ENCODE data around the gene ATP2B3.

The ATP2B3 gene

GRCh38 chrX:153473126-153473525, 44.3 kb upstream of the ATP2B3 start:
- ChIA-PET POLR2A (no interaction called here), CTCF (interaction anchor here (3.2 kb wide), 1 partner anchor 13 kb away, joined by 16 read pairs; no protein-coding TSS in a partner anchor)
- no peak for TF ChIP-seq CTBP1 (IDR thresholded peaks at IDR 0.05; ENCODE audit: borderline replicate concordance)
- no peak for TF ChIP-seq TARDBP (IDR thresholded peaks at IDR 0.05)
- no peak for TF ChIP-seq ZNF384 (IDR thresholded peaks at IDR 0.05)
- TF ChIP-seq BHLHE40 (IDR thresholded peaks at IDR 0.05; ENCODE audit: borderline replicate concordance), result no peak
- no peak for TF ChIP-seq ELF4 (IDR thresholded peaks at IDR 0.05)
- no peak for TF ChIP-seq FOXA1 (IDR thresholded peaks at IDR 0.05)
- no peak for TF ChIP-seq L3MBTL2 (conservative IDR thresholded peaks at IDR 0.05)
- TF ChIP-seq FOXK2 (IDR thresholded peaks at IDR 0.05), result no peak
- TF ChIP-seq HDGF (IDR thresholded peaks at IDR 0.05; ENCODE audit: borderline replicate concordance), result no peak
- TF ChIP-seq NFRKB (IDR thresholded peaks at IDR 0.05), result no peak
- no peak for TF ChIP-seq ARNT (IDR thresholded peaks at IDR 0.05)
- TF ChIP-seq PKNOX1 (IDR thresholded peaks at IDR 0.05), result no peak
- TF ChIP-seq SUZ12 (IDR thresholded peaks at IDR 0.05), result no peak
- TF ChIP-seq LEF1 (IDR thresholded peaks at IDR 0.05; ENCODE audit: borderline replicate concordance), result no peak
- DNase-seq (ENCODE audit: extremely low spot score), result no peak

- CTCF ChIA-PET, result no interaction called here
- no peak for DNase-seq (ENCODE audit: extremely low spot score)
- POLR2A ChIA-PET, result no interaction called here
- TF ChIP-seq LEF1 (IDR thresholded peaks at IDR 0.05; ENCODE audit: borderline replicate concordance) (no peak), SUZ12 (IDR thresholded peaks at IDR 0.05) (no peak), TARDBP (IDR thresholded peaks at IDR 0.05) (no peak), L3MBTL2 (conservative IDR thresholded peaks at IDR 0.05) (no peak), HDGF (IDR thresholded peaks at IDR 0.05; ENCODE audit: borderline replicate concordance) (no peak)
These were observed 43.2 kb upstream of the ATP2B3 start for GRCh38 chrX:153474266-153474665.

- TF ChIP-seq TARDBP (IDR thresholded peaks at IDR 0.05) (no peak), L3MBTL2 (conservative IDR thresholded peaks at IDR 0.05) (peak; percentile 62)
- POLR2A ChIA-PET, result no interaction called here
- CTCF ChIA-PET, result no interaction called here
- DNase-seq (ENCODE audit: extremely low spot score), result no peak
These were observed 42.7 kb upstream of the ATP2B3 start for GRCh38 chrX:153474718-153475117.

GRCh38 chrX:153475271-153475670, 42.2 kb upstream of the ATP2B3 start:
- CTCF ChIA-PET, result no interaction called here
- no peak for DNase-seq (ENCODE audit: extremely low spot score)
- POLR2A ChIA-PET, result no interaction called here
- TF ChIP-seq SUZ12 (IDR thresholded peaks at IDR 0.05) (no peak), HDGF (IDR thresholded peaks at IDR 0.05; ENCODE audit: borderline replicate concordance) (no peak), SP1 (IDR thresholded peaks at IDR 0.05) (no peak), CTBP1 (IDR thresholded peaks at IDR 0.05; ENCODE audit: borderline replicate concordance) (no peak), ELF4 (IDR thresholded peaks at IDR 0.05) (no peak), FOXM1 (IDR thresholded peaks at IDR 0.05; ENCODE audit: borderline replicate concordance) (no peak)

- no peak for DNase-seq (ENCODE audit: extremely low spot score)
- TF ChIP-seq PKNOX1 (IDR thresholded peaks at IDR 0.05), result no peak
- no peak for TF ChIP-seq SP1 (IDR thresholded peaks at IDR 0.05)
- TF ChIP-seq NFRKB (IDR thresholded peaks at IDR 0.05), result no peak
- TF ChIP-seq BHLHE40 (IDR thresholded peaks at IDR 0.05; ENCODE audit: borderline replicate concordance), result no peak
- TF ChIP-seq FOXK2 (IDR thresholded peaks at IDR 0.05), result no peak
- TF ChIP-seq ELF4 (IDR thresholded peaks at IDR 0.05), result no peak
- no peak for TF ChIP-seq LEF1 (IDR thresholded peaks at IDR 0.05; ENCODE audit: borderline replicate concordance)
- no peak for TF ChIP-seq ZNF384 (IDR thresholded peaks at IDR 0.05)
- TF ChIP-seq CTBP1 (IDR thresholded peaks at IDR 0.05; ENCODE audit: borderline replicate concordance), result no peak
- ChIA-PET POLR2A (no interaction called here), CTCF (no interaction called here)
These were observed 41.6 kb upstream of the ATP2B3 start for GRCh38 chrX:153475751-153476281.

- POLR2A ChIA-PET, result no interaction called here
- TF ChIP-seq FOXA1 (IDR thresholded peaks at IDR 0.05) (no peak), NFRKB (IDR thresholded peaks at IDR 0.05) (no peak), ARNT (IDR thresholded peaks at IDR 0.05) (no peak), LEF1 (IDR thresholded peaks at IDR 0.05; ENCODE audit: borderline replicate concordance) (no peak), TARDBP (IDR thresholded peaks at IDR 0.05) (no peak), FOXM1 (IDR thresholded peaks at IDR 0.05; ENCODE audit: borderline replicate concordance) (no peak), ELF4 (IDR thresholded peaks at IDR 0.05) (no peak), HDGF (IDR thresholded peaks at IDR 0.05; ENCODE audit: borderline replicate concordance) (no peak), SUZ12 (IDR thresholded peaks at IDR 0.05) (no peak), CTBP1 (IDR thresholded peaks at IDR 0.05; ENCODE audit: borderline replicate concordance) (no peak), FOXK2 (IDR thresholded peaks at IDR 0.05) (no peak), SP1 (IDR thresholded peaks at IDR 0.05) (no peak)
These were observed 40.6 kb upstream of the ATP2B3 start for GRCh38 chrX:153476666-153477363.

GRCh38 chrX:153477364-153477857, 40.0 kb upstream of the ATP2B3 start:
- TF ChIP-seq ARNT (IDR thresholded peaks at IDR 0.05) (no peak), L3MBTL2 (conservative IDR thresholded peaks at IDR 0.05) (no peak)
- DNase-seq (ENCODE audit: extremely low spot score), result no peak
- CTCF ChIA-PET, result interaction anchor here (0.7 to 0.8 kb wide), 2 partner anchors 17 to 30 kb away, joined by 3 read pairs; no protein-coding TSS in a partner anchor
- POLR2A ChIA-PET, result no interaction called here

More at GRCh38 chrX:153476666-153477363, 40.6 kb upstream of the ATP2B3 start:
- no peak for DNase-seq (ENCODE audit: extremely low spot score)
- CTCF ChIA-PET, result interaction anchor here (0.7 to 0.8 kb wide), 2 partner anchors 16 to 30 kb away, joined by 3 read pairs; no protein-coding TSS in a partner anchor
